GM12891 (cell line): ENCODE measurements around the gene LAYN.

ENCODE experiments used
- PAX5 ChIP-seq: IDR thresholded peaks from 2 replicates; pipeline ENCODE4 v1.6.1; 2011; ENCODE audit warnings: low read length, moderate library complexity, mild to moderate bottlenecking; ENCODE audit not compliant: insufficient read depth, severe bottlenecking
- POLR2A ChIP-seq: IDR thresholded peaks from 2 replicates; pipeline ENCODE4 v1.6.1; 2011; ENCODE audit warnings: low read depth, low read length, control low read depth
- POLR2AphosphoS5 ChIP-seq: IDR thresholded peaks from 2 replicates; pipeline ENCODE4 v1.6.1; 2011; ENCODE audit warnings: low read depth, low read length, control low read depth
- POU2F2 ChIP-seq: IDR thresholded peaks from 2 replicates; pipeline ENCODE4 v1.6.1; 2011; ENCODE audit warnings: low read depth, mild to moderate bottlenecking, control low read depth, low read length, moderate library complexity
- TAF1 ChIP-seq: IDR thresholded peaks from 2 replicates; pipeline ENCODE4 v1.6.1; 2011; ENCODE audit warnings: low read depth, low read length, control low read depth

GRCh38 chr11:111514216-111515031 lies 26.1 kb upstream of the LAYN start, which contains the start of gene HOATZ:
- TF ChIP-seq TAF1: no peak
- no peak for TF ChIP-seq POLR2AphosphoS5
- TF ChIP-seq POLR2A: no peak
- TF ChIP-seq PAX5: no peak
- TF ChIP-seq POU2F2: no peak
